Esophagus squamous epithelium (tissue), 5 donors: ENCODE measurements around the gene PEG3. TPM values are rescaled to one million over a fixed set of nuclear protein-coding genes. Genes with fewer than 3 reads are reported as not detected.

Source experiments
- DNase-seq: peaks from one replicate; lab custom pipeline; 2025; lab: John Stamatoyannopoulos, UW
- H3K27ac ChIP-seq, 4 donors: fragments of 200-600 bp; sonication (generic); one replicate each; pipeline ENCODE4 v1.5.1; 2016 to 2019; ENCODE audit warnings: mild to moderate bottlenecking in 1 of 4
- H3K27me3 ChIP-seq, 4 donors: fragments of 200-600 bp; sonication (generic); 1 replicate in 3 of 4; 2 replicates in 1 of 4; pipeline versions ENCODE4 v1.5.1 to v1.6.0; 2017 to 2021; ENCODE audit warnings: antibody characterized with exemption in 1 of 4
- H3K36me3 ChIP-seq, 3 donors: fragments of 200-600 bp; sonication (generic); one replicate each; pipeline ENCODE4 v1.5.1; 2016 to 2019
- H3K4me1 ChIP-seq, 3 donors: fragments of 200-600 bp; sonication (generic); one replicate each; pipeline ENCODE4 v1.5.1; 2017 to 2019
- H3K4me3 ChIP-seq, 4 donors: fragments of 200-600 bp; sonication (generic); 1 replicate in 3 of 4; 2 replicates in 1 of 4; pipeline ENCODE4 v1.5.1; 2016 to 2019; ENCODE audit warnings: mild to moderate bottlenecking in 2 of 4, moderate library complexity in 1 of 4
- H3K9me3 ChIP-seq, 3 donors: fragments of 200-600 bp; sonication (generic); one replicate each; pipeline ENCODE4 v1.5.1; 2016 to 2019
- POLR2A ChIP-seq, 4 donors: fragments of 450-650 bp; IDR thresholded peaks; one replicate each; pipeline ENCODE4 v1.6.1; 2017; ENCODE audit warnings: antibody characterized with exemption in 4 of 4, mild to moderate bottlenecking in 4 of 4, moderate library complexity in 3 of 4
- WGBS, 2 donors: methylation state at CpG; one replicate each; pipeline ENCODE4 v1.1.5; 2018; 5-methylcytosine and 5-hydroxymethylcytosine counted together
- intact Hi-C: fragments of 100-400 bp; cut with DNase I; formaldehyde crosslinking; loops from one replicate; pipeline ENCODE4 v1.15.0; 2022
- total RNA-seq, 4 donors: library from RNA; depleted of rRNA; stranded (reverse); fragments of >200 nt; gene quantifications; one replicate each; pipeline ENCODE4 v1.1.0, GENCODE V29; 2016
- TF ChIP-seq, protein P1 (sequence below), 6 experiments: fragments of 450-650 bp in 4 of 6; fragments of 200-600 bp in 2 of 6; sonication (generic) in 2 of 6; IDR thresholded peaks; one replicate each; pipeline ENCODE4 v1.5.1; 2016 to 2019; ENCODE audit warnings: antibody characterized with exemption in 6 of 6, mild to moderate bottlenecking in 4 of 6, moderate library complexity in 4 of 6
- donor health status: DM: yes; HTN: yes; CAD: no.

The PEG3 gene
- total RNA-seq, 4 donors from 2014 or later: 0.57 to 4.0 (median 1.9) TPM

- intact Hi-C loops: no loop called here
Observed at GRCh38 chr19:56822755-56823154, 17.8 kb downstream of the PEG3 start.

GRCh38 chr19:56821675-56822074 lies 18.9 kb downstream of the PEG3 start:
- Histone ChIP-seq H3K27ac (no peak overlapping the region), H3K27me3 (no peaks in the 10 kb centered on the region), H3K9me3 (peaks cover 0 to 23% (median 0%) of the 10 kb centered on the region in 3 donors), H3K4me1 (no peaks in the 10 kb centered on the region), H3K4me3 (no peak overlapping the region), H3K36me3 (peaks cover 0 to 36% (median 0%) of the 10 kb centered on the region in 3 donors)
- DNase-seq: no peak
- intact Hi-C loops: no loop called here
- TF ChIP-seq, protein P1, sequence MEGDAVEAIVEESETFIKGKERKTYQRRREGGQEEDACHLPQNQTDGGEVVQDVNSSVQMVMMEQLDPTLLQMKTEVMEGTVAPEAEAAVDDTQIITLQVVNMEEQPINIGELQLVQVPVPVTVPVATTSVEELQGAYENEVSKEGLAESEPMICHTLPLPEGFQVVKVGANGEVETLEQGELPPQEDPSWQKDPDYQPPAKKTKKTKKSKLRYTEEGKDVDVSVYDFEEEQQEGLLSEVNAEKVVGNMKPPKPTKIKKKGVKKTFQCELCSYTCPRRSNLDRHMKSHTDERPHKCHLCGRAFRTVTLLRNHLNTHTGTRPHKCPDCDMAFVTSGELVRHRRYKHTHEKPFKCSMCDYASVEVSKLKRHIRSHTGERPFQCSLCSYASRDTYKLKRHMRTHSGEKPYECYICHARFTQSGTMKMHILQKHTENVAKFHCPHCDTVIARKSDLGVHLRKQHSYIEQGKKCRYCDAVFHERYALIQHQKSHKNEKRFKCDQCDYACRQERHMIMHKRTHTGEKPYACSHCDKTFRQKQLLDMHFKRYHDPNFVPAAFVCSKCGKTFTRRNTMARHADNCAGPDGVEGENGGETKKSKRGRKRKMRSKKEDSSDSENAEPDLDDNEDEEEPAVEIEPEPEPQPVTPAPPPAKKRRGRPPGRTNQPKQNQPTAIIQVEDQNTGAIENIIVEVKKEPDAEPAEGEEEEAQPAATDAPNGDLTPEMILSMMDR (IDR thresholded peaks at IDR 0.05): no peak
- no peak for TF ChIP-seq POLR2A (IDR thresholded peaks at IDR 0.05)
- WGBS, 2 donors: 58 to 83% methylated on average over 4 to 6 of the region's 6 CpGs

More at GRCh38 chr19:56822755-56823154, 17.8 kb downstream of the PEG3 start:
- Histone ChIP-seq H3K36me3 (peaks cover 0 to 27% (median 0%) of the 10 kb centered on the region in 3 donors), H3K9me3 (peaks cover 0 to 14% (median 0%) of the 10 kb centered on the region in 3 donors), H3K27me3 (no peaks in the 10 kb centered on the region), H3K4me3 (no peak overlapping the region), H3K27ac (no peak overlapping the region), H3K4me1 (no peaks in the 10 kb centered on the region)
- no peak for DNase-seq
- TF ChIP-seq, protein P1 (IDR thresholded peaks at IDR 0.05): no peak
- TF ChIP-seq POLR2A (IDR thresholded peaks at IDR 0.05): no peak
- WGBS, 2 donors: 82 to 86% methylated on average over 5 of the region's 5 CpGs

- DNase-seq: no peak
- TF ChIP-seq POLR2A (IDR thresholded peaks at IDR 0.05): no peak
- TF ChIP-seq, protein P1 (IDR thresholded peaks at IDR 0.05): no peak
- 53 to 57% methylated on average over 2 to 5 of the region's 5 CpGs for WGBS, 2 donors
- H3K36me3 ChIP-seq: peaks cover 0 to 36% (median 0%) of the 10 kb centered on the region in 3 donors
- H3K27me3 ChIP-seq: no peaks in the 10 kb centered on the region
- peaks cover 0 to 23% (median 3%) of the 10 kb centered on the region in 3 donors for H3K9me3 ChIP-seq
- intact Hi-C loops: no loop called here
- H3K4me3 ChIP-seq: no peak overlapping the region
- no peak overlapping the region for H3K27ac ChIP-seq
- no peaks in the 10 kb centered on the region for H3K4me1 ChIP-seq
Observed at GRCh38 chr19:56821209-56821608, 19.3 kb downstream of the PEG3 start.

GRCh38 chr19:56819166-56819565 lies 21.4 kb downstream of the PEG3 start:
- intact Hi-C loops: no loop called here
- no peak for TF ChIP-seq POLR2A (IDR thresholded peaks at IDR 0.05)
- TF ChIP-seq, protein P1 (IDR thresholded peaks at IDR 0.05): no peak
- peaks cover 0 to 23% (median 8%) of the 10 kb centered on the region in 3 donors for H3K9me3 ChIP-seq

GRCh38 chr19:56814656-56815055 lies 25.9 kb downstream of the PEG3 start:
- Histone ChIP-seq H3K9me3 (peaks cover 0 to 18% (median 8%) of the 10 kb centered on the region in 3 donors), H3K27me3 (no peaks in the 10 kb centered on the region), H3K4me1 (no peaks in the 10 kb centered on the region), H3K27ac (no peak overlapping the region), H3K36me3 (peaks cover 0 to 23% (median 0%) of the 10 kb centered on the region in 3 donors), H3K4me3 (no peak overlapping the region)
- WGBS, 2 donors: 73 to 84% methylated on average over 6 to 7 of the region's 7 CpGs
- DNase-seq: no peak
- TF ChIP-seq, protein P1 (IDR thresholded peaks at IDR 0.05): no peak
- no peak for TF ChIP-seq POLR2A (IDR thresholded peaks at IDR 0.05)
- intact Hi-C loops: no loop called here

More at GRCh38 chr19:56819166-56819565, 21.4 kb downstream of the PEG3 start:
- no peak for DNase-seq
- Histone ChIP-seq H3K4me3 (no peak overlapping the region), H3K4me1 (no peaks in the 10 kb centered on the region), H3K27ac (no peak overlapping the region), H3K36me3 (peaks cover 0 to 36% (median 0%) of the 10 kb centered on the region in 3 donors), H3K27me3 (no peaks in the 10 kb centered on the region)
- 57 to 78% methylated on average over 2 of the region's 2 CpGs for WGBS, 2 donors
